GM21717 (cell line): Measurements from ENCODE around the gene NOB1.
A peak's percentile ranks its signal among the peaks of the same experiment; 100 is the strongest.
"Not testable (repeated sequence)": the region's sequence is repeated elsewhere in the genome, so short reads cannot be mapped to it uniquely, and the experiment has no call there.

ENCODE experiments used
- ATAC-seq: cut with Tn5 transposase; IDR thresholded peaks from one replicate; pipeline ENCODE4 v1.9.1; 2021; ENCODE audit warnings: mild to moderate bottlenecking, moderate library complexity; ENCODE audit not compliant: unreplicated experiment

The NOB1 gene

DNA sequence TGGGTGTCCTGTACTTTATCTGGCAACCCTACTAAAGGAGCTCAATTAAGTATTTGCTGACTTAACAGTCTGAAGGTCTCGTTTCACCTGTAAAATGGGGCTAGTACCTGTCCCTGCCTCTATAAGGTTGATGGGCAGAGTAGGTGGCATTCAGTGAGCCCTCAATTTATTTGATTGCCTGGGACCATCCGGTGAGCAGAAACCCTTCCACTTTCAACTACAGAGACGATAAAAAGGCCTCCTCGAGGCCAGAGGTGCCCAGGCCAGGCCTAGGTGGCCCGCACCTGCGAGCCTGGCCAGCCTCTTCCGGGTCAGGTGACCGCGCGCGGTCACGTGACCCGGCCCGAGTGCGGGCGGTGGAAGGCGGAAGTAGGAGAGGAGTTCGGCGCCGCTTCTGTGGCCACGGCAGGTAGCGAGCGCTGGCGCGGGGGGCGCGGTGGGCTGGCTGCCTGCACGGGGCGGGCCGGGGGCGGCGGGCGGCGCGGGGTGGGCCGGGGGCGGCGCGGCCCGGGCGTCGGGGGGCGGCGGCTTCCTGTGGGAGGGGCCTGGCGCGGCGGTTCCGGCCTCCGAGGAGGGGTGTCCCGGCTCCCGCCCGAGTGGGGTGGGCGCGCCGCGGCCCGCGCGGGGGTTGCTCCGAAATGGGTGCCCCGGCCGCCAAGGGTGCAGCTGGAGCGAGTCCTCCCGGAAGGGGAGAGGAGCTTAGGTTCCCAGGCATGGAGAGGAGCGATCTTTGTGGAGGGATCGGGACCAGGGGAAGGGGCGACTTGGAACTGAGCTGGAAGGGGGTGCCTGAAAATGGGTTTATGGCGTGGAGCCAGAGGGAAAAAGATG lies 7.5 kb upstream of the NOB1 start, which contains the start of gene WWP2:
TSS of gene WWP2 (plus strand) at position 350 of the 831 bp plus-strand sequence. CDS start 24,679 bp downstream, outside the sequence.
- peak; percentile 67 for ATAC-seq

DNA sequence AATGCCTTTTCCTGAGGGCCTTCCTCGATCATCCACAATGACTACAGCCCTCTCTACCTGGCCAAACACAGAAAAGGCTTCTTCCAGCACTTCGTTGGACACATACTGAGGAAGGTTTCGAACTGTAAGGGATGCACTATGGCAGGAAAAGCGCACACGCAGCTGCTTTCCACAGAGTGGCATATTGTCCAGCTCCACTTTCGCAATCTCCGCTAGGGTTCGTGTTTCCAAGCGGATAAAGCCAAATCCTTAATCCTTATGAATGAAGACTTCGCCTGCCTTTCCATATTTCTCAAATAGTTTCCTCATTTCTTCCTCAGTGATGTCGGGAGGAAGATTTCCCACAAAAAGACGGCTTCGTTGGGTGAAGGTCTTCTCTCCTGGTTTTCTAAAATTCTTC lies 2.6 kb upstream of the NOB1 start:
- not testable (repeated sequence) for ATAC-seq

DNA sequence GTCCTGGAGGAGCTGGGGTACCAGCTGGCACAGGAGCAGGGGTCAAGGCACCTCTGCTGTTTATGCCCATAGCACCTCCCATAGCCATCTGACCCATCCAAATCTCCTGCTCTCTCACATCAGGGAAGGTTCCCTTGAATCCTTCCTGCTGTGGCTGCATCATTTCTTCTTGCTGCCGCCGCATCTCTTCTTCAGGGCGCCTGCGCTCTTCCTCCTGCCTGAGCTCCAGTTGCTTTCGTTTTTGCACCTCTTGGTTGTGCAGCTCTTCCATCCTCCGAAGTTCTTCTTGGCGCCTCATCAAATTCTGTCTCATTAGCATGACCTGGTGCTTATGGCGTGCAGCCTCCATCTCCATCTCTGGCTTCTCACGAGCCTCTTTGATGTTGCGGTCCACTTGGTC lies 2.0 kb upstream of the NOB1 start:
- ATAC-seq: no peak

GRCh38 chr16:69754143-69754468 lies 620 bp downstream of the NOB1 start:
- no peak for ATAC-seq

- ATAC-seq: no peak
These were observed 5.9 kb downstream of the NOB1 start for GRCh38 chr16:69748694-69749345.

- ATAC-seq: no peak
These were observed 7.6 kb downstream of the NOB1 start for GRCh38 chr16:69747115-69747514.

- no peak for ATAC-seq
These were observed 8.8 kb downstream of the NOB1 start for GRCh38 chr16:69745959-69746358.

DNA sequence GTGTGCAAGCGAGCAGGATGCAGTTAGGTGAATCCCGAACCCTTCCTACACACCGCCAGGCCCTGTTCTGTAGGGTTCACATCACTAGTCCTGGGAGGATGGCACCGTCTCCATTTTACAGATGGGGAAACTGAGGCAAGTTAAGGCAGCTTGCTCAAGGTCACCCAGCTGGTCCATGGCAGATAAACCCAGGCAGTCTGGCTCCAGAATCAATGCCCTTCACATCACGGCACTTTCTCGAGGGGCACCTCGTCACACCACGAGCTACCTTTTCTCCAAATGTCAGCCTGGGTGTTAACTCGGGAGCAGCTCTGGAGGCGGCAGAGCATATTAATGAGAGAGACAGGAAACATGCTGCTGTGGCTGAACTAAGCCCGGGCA lies 9.5 kb downstream of the NOB1 start:
- ATAC-seq: no peak

GRCh38 chr16:69744363-69745231 lies 10.1 kb downstream of the NOB1 start:
- ATAC-seq: no peak

GRCh38 chr16:69741951-69742904 lies 12.5 kb downstream of the NOB1 start:
- ATAC-seq: no peak

- ATAC-seq: no peak
These were observed 13.2 kb downstream of the NOB1 start for GRCh38 chr16:69741519-69741918.

- no peak for ATAC-seq
These were observed 22.6 kb downstream of the NOB1 start for GRCh38 chr16:69732101-69732500.

GRCh38 chr16:69731280-69731679 lies 23.4 kb downstream of the NOB1 start:
- ATAC-seq: not testable (repeated sequence)

DNA sequence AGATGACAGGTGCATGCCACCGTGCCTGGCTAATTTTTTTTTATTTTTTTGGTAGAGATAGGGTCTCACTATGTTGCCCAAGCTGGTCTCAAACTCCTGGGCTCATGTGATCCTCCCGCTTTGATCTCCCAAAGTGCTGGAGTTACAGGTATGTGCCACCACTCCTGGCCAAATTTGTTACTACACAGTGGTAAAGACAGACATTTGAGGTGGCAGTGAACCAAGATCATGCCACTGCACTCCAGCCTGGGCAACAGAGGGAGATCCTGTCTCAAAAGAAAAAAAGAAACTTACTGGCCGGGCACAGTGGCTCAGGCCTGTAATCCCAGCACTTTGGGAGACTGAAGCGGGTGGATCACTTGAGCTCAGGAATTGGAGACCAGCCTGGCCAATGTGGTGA lies 25.7 kb downstream of the NOB1 start:
- ATAC-seq: not testable (repeated sequence)

DNA sequence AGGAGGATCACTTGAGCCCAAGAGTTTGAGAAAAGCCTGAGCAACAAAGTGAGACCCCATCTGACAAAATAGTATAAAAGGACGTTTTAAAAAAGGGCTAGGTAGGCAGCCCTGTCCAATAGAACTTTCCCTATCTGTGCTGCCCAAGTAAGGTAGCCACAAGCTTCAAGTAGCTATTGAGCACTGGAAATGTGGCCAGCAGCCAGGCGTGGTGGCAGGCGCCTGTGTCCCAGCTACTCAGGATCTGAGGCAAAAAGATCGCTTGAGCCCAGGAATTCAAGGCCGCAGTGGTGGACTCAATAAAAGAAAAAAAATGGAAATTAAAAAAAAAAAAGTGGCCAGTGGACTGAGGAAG lies 26.8 kb downstream of the NOB1 start:
- no peak for ATAC-seq

DNA sequence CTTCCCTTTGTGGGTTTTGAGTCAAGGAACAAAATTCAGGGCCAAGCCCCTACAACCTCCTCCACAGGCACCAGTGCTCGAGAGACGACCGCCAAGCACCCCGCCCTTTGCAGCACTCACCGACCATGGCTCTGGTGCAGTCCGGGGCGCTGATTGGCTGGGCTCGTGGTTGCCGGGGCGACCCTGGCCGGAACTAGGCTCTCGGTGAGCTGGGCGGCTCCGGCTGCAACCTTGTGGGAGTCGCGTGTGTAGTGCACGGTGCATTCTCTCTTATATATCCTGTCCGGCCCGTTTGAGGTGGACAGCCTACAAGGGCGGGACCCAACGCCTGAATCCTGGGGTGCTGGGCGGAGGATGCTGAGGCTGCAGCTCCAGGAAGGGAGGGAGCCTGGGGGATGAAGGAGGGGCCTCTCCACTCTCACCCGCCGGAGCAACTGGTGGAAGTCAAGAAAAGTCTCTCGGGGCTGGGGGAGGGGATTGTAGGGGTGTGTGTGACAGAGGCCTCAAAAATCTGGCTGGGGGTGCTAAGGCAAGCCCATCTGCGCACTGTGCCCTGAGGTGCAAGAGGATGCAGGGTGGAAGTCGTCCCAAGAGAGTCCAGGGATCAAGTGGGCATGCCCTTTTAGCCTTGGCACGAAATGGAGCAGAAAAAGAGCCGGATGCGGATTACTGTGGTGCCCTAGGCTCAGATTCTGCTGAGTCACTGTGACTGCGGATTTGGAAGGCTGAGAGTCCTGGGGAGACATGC lies 28.2 kb downstream of the NOB1 start, which contains the start of gene NQO1:
TSS of gene NQO1 (minus strand) at position 248 of the 748 bp plus-strand sequence. CDS start at position 127, 121 bp downstream.
- peak; percentile 97 for ATAC-seq

DNA sequence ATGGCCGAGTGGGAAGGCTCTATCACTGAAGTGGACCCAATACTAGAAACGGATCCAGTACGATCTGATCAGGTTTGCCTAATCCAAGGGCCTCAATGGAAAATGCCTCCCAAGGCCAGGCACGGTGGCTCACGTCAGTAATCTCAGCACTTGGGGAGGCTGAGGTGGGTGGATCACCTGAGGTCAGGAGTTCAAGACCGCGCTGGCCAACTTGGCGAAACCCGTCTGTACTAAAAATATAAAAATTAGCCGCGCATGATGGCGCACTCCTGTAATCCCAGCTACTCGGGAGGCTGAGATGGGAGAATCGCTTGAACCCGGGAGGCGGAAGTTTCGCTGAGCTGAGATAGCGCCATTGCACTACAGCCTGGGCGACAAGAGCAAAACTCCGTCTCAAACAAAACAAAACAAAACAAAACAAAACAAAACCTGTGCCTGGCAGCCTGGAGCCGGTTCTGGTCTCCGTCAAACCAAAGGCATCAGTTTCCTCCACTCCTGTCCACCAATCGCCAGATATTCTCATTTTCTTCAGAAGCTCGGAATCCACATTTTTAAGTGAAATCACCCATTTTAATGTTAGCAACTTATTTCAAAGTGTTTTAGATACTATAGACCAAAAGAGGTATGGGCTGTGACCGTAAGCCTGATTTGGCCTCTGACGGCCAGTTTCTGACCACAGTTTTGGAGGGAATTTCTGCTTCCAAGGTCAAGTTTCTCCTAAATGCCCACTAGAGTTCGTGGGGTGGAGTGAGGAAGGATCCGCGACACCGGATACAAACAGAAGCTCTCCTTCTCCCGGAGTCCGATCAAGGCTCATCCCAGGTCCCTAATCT lies 29.0 kb downstream of the NOB1 start:
- no peak for ATAC-seq

GRCh38 chr16:69724981-69725479 lies 29.7 kb downstream of the NOB1 start:
- no peak for ATAC-seq
